Mucosa of stomach (tissue), 1 donor: Measurements from ENCODE around the gene NPY4R2.
"Not testable (repeated sequence)": the region's sequence is repeated elsewhere in the genome, so short reads cannot be mapped to it uniquely, and the experiment has no call there.

Experiments used
- H3K27me3 ChIP-seq: one replicate; pipeline ENCODE4 v1.7.0; 2013; ENCODE audit warnings: mild to moderate bottlenecking, low read length; ENCODE audit not compliant: control insufficient read depth, insufficient read depth
- H3K36me3 ChIP-seq: one replicate; pipeline ENCODE4 v1.7.0; 2013; ENCODE audit warnings: low read length; ENCODE audit not compliant: control insufficient read depth, insufficient read depth
- H3K4me1 ChIP-seq: one replicate; pipeline ENCODE4 v1.7.0; 2013; ENCODE audit warnings: mild to moderate bottlenecking, low read length; ENCODE audit not compliant: control insufficient read depth, insufficient read depth
- H3K4me3 ChIP-seq: one replicate; pipeline ENCODE4 v1.7.0; 2013; ENCODE audit warnings: low read length
- H3K9ac ChIP-seq: one replicate; pipeline ENCODE4 v1.7.0; 2013; ENCODE audit warnings: mild to moderate bottlenecking, low read length, moderate library complexity
- H3K9me3 ChIP-seq: one replicate; pipeline ENCODE4 v1.7.0; 2013; ENCODE audit warnings: mild to moderate bottlenecking, low read length, moderate library complexity; ENCODE audit not compliant: control insufficient read depth
- donor health status: Pancreatic carcinoma.

Gene NPY4R2, protein sequence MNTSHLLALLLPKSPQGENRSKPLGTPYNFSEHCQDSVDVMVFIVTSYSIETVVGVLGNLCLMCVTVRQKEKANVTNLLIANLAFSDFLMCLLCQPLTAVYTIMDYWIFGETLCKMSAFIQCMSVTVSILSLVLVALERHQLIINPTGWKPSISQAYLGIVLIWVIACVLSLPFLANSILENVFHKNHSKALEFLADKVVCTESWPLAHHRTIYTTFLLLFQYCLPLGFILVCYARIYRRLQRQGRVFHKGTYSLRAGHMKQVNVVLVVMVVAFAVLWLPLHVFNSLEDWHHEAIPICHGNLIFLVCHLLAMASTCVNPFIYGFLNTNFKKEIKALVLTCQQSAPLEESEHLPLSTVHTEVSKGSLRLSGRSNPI

DNA sequence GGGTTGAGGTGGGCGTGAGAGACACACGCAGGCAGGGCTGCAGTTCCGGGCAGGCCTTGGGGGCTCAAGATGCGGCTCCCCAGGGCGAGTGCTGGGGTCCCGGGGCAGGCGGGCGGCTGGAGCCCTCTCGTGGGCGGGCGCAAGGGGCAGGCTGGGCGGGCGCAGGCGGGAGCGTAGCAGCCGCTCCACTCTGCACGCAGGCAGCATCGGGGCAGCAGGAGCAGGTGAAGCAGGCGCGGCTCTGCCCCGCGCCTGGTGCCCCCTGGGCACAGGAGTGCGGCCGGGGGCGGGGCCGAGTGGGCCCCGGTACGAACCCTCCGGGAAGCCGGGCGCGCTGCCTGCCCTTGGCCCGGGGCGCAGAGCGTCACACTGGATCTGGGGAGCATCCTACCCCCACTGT lies at the start of gene NPY4R2:
Gene NPY4R2, plus strand, starts transcription at position 188 of the 400 bp plus-strand sequence. CDS start 3,326 bp downstream, outside the sequence.
- H3K9me3 ChIP-seq, H3K27me3 ChIP-seq, H3K9ac ChIP-seq, H3K36me3 ChIP-seq, H3K4me1 ChIP-seq, H3K4me3 ChIP-seq: not testable (repeated sequence)

DNA sequence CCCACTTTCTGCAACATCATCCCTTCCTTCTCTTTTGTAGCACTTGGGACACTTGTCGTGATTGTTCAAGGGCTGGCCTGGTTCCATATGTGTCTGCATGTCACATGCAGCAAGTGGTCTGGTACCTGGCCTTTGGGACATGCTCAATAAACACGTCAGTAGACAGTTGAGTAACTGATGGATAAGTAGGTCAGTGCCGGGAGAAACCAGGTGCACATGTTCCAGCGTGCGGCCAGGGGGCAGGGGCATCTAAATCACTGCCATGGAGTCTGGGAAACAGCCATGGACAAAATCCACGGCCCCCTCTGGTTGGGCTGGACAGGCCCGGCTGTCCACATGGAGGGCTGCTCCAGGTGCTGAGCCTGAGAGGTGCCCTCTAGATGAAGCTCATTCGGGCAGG lies 47.6 kb upstream of the NPY4R2 start:
- not testable (repeated sequence) for H3K4me1 ChIP-seq, H3K9me3 ChIP-seq, H3K9ac ChIP-seq, H3K27me3 ChIP-seq, H3K4me3 ChIP-seq, H3K36me3 ChIP-seq

DNA sequence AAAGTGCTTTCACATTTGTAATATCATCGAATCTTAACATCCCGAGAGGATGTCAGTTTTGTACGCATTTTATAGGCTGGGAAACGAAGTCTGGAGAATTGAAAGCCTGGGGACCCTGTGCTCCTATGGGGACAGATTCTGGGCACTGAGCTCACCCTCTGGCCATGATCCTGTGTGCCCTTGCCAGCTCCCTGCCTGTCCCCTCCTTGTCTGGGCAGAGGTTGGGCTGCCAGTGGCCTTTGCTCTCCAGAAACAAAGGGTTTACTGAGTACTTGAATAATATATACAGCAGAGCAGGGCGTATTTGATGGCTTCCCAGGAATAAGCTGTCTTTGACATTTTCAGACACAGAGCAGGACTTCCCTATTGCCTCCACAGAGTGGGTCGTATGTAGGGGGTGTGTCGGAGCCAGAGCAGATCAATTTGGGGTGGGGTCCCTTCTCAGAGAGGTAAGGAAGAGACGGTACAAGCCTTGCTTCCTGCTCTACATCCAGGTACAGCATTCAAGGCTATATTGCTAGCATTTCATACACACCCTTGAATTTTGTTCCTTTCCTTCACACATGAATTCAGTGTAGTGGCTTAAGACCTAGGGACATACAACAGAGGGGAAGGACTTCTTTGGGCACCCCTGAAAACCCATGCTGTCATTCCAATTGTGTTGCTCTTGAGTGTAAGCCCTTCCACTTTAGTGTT lies 46.8 kb upstream of the NPY4R2 start:
- not testable (repeated sequence) for H3K36me3 ChIP-seq, H3K4me3 ChIP-seq, H3K9me3 ChIP-seq, H3K27me3 ChIP-seq, H3K4me1 ChIP-seq, H3K9ac ChIP-seq

- H3K9me3 ChIP-seq, H3K9ac ChIP-seq, H3K27me3 ChIP-seq, H3K4me3 ChIP-seq, H3K36me3 ChIP-seq, H3K4me1 ChIP-seq: not testable (repeated sequence)
These were observed 46.2 kb upstream of the NPY4R2 start for GRCh38 chr10:47872236-47872635.

DNA sequence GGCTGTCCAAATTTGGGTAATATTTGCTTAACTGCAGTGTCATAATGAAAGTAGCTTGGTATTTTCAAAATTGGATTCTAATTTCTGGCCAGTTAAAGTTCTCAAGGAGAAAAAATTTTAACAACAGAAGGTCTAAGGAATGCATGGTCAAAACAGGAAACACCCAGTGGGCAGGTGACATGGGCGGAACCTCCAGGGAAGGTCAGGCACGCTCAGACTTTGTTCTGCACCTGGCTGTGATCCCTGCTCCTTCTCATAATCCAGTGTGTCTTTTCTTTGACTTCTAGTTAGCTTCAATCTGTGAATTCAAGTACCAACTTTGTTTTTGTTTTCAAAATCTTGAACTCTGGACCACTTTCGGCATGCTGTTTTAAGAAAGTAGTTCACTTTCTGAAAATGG lies 34.2 kb upstream of the NPY4R2 start:
- H3K4me3 ChIP-seq, H3K36me3 ChIP-seq, H3K4me1 ChIP-seq, H3K9ac ChIP-seq, H3K9me3 ChIP-seq, H3K27me3 ChIP-seq: not testable (repeated sequence)

DNA sequence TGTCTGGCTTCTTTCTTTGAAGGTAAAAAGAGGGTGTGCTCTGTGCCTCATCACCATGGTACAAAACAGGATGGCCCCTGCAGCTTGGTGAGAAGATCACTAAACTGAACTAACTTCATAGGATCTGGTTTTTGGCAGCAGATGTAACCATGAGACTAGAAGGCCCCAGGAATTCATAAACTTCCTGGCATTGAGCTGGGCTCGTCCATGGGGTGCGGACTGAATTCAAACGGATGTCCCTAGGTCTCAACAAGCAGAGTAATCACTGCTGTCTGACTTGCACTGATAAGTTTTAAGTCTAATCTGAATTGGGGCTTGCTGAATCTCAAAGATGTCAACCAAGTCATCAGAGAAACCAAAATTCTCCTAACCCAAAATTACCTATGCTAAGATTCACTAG lies 33.5 kb upstream of the NPY4R2 start:
- not testable (repeated sequence) for H3K9me3 ChIP-seq, H3K4me1 ChIP-seq, H3K36me3 ChIP-seq, H3K27me3 ChIP-seq, H3K4me3 ChIP-seq, H3K9ac ChIP-seq

GRCh38 chr10:47886356-47886755 lies 32.1 kb upstream of the NPY4R2 start:
- H3K9me3 ChIP-seq, H3K36me3 ChIP-seq, H3K4me1 ChIP-seq, H3K9ac ChIP-seq, H3K4me3 ChIP-seq, H3K27me3 ChIP-seq: not testable (repeated sequence)

DNA sequence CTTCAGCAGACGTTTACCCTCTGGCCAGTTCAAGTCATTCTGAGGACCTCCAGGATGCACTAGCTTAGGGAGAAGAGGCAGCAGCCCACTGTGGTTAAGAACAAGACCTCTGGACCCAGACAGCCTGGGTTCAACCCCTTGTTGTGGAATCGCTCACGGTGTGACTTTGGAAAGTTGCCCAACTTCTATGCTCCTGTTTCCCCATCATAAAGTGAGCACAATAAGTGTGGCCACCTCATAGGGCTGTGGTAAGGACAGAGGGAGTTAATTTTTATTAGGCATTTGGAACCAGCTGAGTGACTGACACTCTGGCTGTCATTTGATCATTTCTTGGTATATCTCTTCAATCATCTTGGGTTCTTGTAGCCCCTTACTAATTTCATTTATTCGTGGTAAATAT lies 31.6 kb upstream of the NPY4R2 start:
- not testable (repeated sequence) for H3K9ac ChIP-seq, H3K36me3 ChIP-seq, H3K4me3 ChIP-seq, H3K9me3 ChIP-seq, H3K4me1 ChIP-seq, H3K27me3 ChIP-seq

- H3K4me3 ChIP-seq, H3K36me3 ChIP-seq, H3K27me3 ChIP-seq: not testable (repeated sequence)
These were observed 27.7 kb upstream of the NPY4R2 start for GRCh38 chr10:47890737-47891136.

GRCh38 chr10:47892494-47893261 lies 25.8 kb upstream of the NPY4R2 start:
- not testable (repeated sequence) for H3K36me3 ChIP-seq, H3K9ac ChIP-seq, H3K4me3 ChIP-seq, H3K4me1 ChIP-seq, H3K9me3 ChIP-seq, H3K27me3 ChIP-seq

More at GRCh38 chr10:47890737-47891136, 27.7 kb upstream of the NPY4R2 start:
- not testable (repeated sequence) for H3K9me3 ChIP-seq, H3K9ac ChIP-seq, H3K4me1 ChIP-seq

DNA sequence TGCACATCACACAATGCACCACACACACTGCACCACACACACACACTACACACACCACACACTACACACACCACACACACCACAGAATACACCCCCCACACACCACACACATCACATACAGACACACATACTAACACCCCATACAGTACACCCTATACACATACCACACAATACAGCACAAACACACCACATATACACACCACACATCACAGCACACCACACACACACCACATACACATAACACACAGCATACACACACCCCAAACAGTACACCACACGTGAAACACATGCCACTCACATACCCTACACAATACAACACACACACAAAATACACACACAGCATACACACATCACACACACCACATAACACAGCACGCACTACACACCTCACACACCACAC lies 23.9 kb upstream of the NPY4R2 start:
- not testable (repeated sequence) for H3K9ac ChIP-seq, H3K36me3 ChIP-seq, H3K9me3 ChIP-seq, H3K4me3 ChIP-seq, H3K4me1 ChIP-seq, H3K27me3 ChIP-seq

- H3K9ac ChIP-seq, H3K4me1 ChIP-seq, H3K4me3 ChIP-seq: not testable (repeated sequence)
These were observed 20.6 kb upstream of the NPY4R2 start for GRCh38 chr10:47897813-47898212.

More at GRCh38 chr10:47897813-47898212, 20.6 kb upstream of the NPY4R2 start:
- H3K36me3 ChIP-seq, H3K27me3 ChIP-seq, H3K9me3 ChIP-seq: not testable (repeated sequence)
